ENCODE measurements around the gene SPAG17.

SPAG17 gene

GRCh38 chr1:118115567-118116295 is 69.3 kb downstream of the SPAG17 start:
- TF ChIP-seq LEF1 (IDR thresholded peaks at IDR 0.05; ENCODE audit: borderline replicate concordance) = no peak
- no peak for TF ChIP-seq TARDBP (IDR thresholded peaks at IDR 0.05)
- POLR2A ChIA-PET = no interaction called here
- no peak for DNase-seq (ENCODE audit: extremely low spot score)
- CTCF ChIA-PET = no interaction called here

- no peak for TF ChIP-seq PKNOX1 (IDR thresholded peaks at IDR 0.05)
- ChIA-PET POLR2A (no interaction called here), CTCF (no interaction called here)
- no peak for DNase-seq (ENCODE audit: extremely low spot score)
Observed at GRCh38 chr1:118113261-118113660, 71.8 kb downstream of the SPAG17 start.

GRCh38 chr1:118110580-118110979 is 74.4 kb downstream of the SPAG17 start:
- ChIA-PET CTCF (no interaction called here), POLR2A (no interaction called here)
- TF ChIP-seq SUZ12 (IDR thresholded peaks at IDR 0.05) (no peak), ZNF384 (IDR thresholded peaks at IDR 0.05) (no peak), CTBP1 (IDR thresholded peaks at IDR 0.05; ENCODE audit: borderline replicate concordance) (no peak), HDGF (IDR thresholded peaks at IDR 0.05; ENCODE audit: borderline replicate concordance) (no peak), ELF4 (IDR thresholded peaks at IDR 0.05) (no peak), L3MBTL2 (conservative IDR thresholded peaks at IDR 0.05) (no peak), BHLHE40 (IDR thresholded peaks at IDR 0.05; ENCODE audit: borderline replicate concordance) (no peak), ARNT (IDR thresholded peaks at IDR 0.05) (no peak), SP1 (IDR thresholded peaks at IDR 0.05) (no peak), NFRKB (IDR thresholded peaks at IDR 0.05) (no peak), LEF1 (IDR thresholded peaks at IDR 0.05; ENCODE audit: borderline replicate concordance) (no peak), PKNOX1 (IDR thresholded peaks at IDR 0.05) (no peak), FOXM1 (IDR thresholded peaks at IDR 0.05; ENCODE audit: borderline replicate concordance) (no peak), TARDBP (IDR thresholded peaks at IDR 0.05) (no peak), FOXA1 (IDR thresholded peaks at IDR 0.05) (no peak), FOXK2 (IDR thresholded peaks at IDR 0.05) (no peak)

GRCh38 chr1:118104951-118105350 is 80.1 kb downstream of the SPAG17 start:
- TF ChIP-seq SUZ12 (IDR thresholded peaks at IDR 0.05) = no peak
- no peak for TF ChIP-seq HDGF (IDR thresholded peaks at IDR 0.05; ENCODE audit: borderline replicate concordance)
- no peak for TF ChIP-seq ARNT (IDR thresholded peaks at IDR 0.05)
- TF ChIP-seq L3MBTL2 (conservative IDR thresholded peaks at IDR 0.05) = no peak
- POLR2A ChIA-PET = no interaction called here
- DNase-seq (ENCODE audit: extremely low spot score) = no peak

More at GRCh38 chr1:118110580-118110979, 74.4 kb downstream of the SPAG17 start:
- no peak for DNase-seq (ENCODE audit: extremely low spot score)

GRCh38 chr1:118102445-118102844 is 82.6 kb downstream of the SPAG17 start:
- CTCF ChIA-PET = no interaction called here

More at GRCh38 chr1:118104951-118105350, 80.1 kb downstream of the SPAG17 start:
- CTCF ChIA-PET = no interaction called here

GRCh38 chr1:118101999-118102398 is 83.0 kb downstream of the SPAG17 start:
- TF ChIP-seq FOXA1 (IDR thresholded peaks at IDR 0.05) = no peak
- TF ChIP-seq LEF1 (IDR thresholded peaks at IDR 0.05; ENCODE audit: borderline replicate concordance) = no peak
- TF ChIP-seq TARDBP (IDR thresholded peaks at IDR 0.05) = no peak
- no peak for TF ChIP-seq ZNF384 (IDR thresholded peaks at IDR 0.05)
- no peak for TF ChIP-seq BHLHE40 (IDR thresholded peaks at IDR 0.05; ENCODE audit: borderline replicate concordance)
- no peak for TF ChIP-seq SP1 (IDR thresholded peaks at IDR 0.05)
- no peak for TF ChIP-seq SUZ12 (IDR thresholded peaks at IDR 0.05)
- no peak for TF ChIP-seq ELF4 (IDR thresholded peaks at IDR 0.05)
- TF ChIP-seq FOXK2 (IDR thresholded peaks at IDR 0.05) = no peak
- TF ChIP-seq HDGF (IDR thresholded peaks at IDR 0.05; ENCODE audit: borderline replicate concordance) = no peak
- no peak for TF ChIP-seq FOXM1 (IDR thresholded peaks at IDR 0.05; ENCODE audit: borderline replicate concordance)
- ChIA-PET CTCF (interaction anchor here (0.6 kb wide), 1 partner anchor 558 kb away, joined by 3 read pairs; no protein-coding TSS in a partner anchor), POLR2A (no interaction called here)
- DNase-seq (ENCODE audit: extremely low spot score) = no peak

More at GRCh38 chr1:118102445-118102844, 82.6 kb downstream of the SPAG17 start:
- no peak for TF ChIP-seq ZNF384 (IDR thresholded peaks at IDR 0.05)
- TF ChIP-seq SUZ12 (IDR thresholded peaks at IDR 0.05) = no peak
- no peak for TF ChIP-seq FOXK2 (IDR thresholded peaks at IDR 0.05)
- TF ChIP-seq L3MBTL2 (conservative IDR thresholded peaks at IDR 0.05) = no peak
- TF ChIP-seq FOXA1 (IDR thresholded peaks at IDR 0.05) = no peak
- no peak for TF ChIP-seq NFRKB (IDR thresholded peaks at IDR 0.05)
- no peak for TF ChIP-seq TARDBP (IDR thresholded peaks at IDR 0.05)
- TF ChIP-seq CTBP1 (IDR thresholded peaks at IDR 0.05; ENCODE audit: borderline replicate concordance) = no peak
- TF ChIP-seq BHLHE40 (IDR thresholded peaks at IDR 0.05; ENCODE audit: borderline replicate concordance) = no peak
- TF ChIP-seq HDGF (IDR thresholded peaks at IDR 0.05; ENCODE audit: borderline replicate concordance) = no peak
- TF ChIP-seq ARNT (IDR thresholded peaks at IDR 0.05) = no peak
- TF ChIP-seq PKNOX1 (IDR thresholded peaks at IDR 0.05) = no peak
- TF ChIP-seq SP1 (IDR thresholded peaks at IDR 0.05) = no peak
- no peak for TF ChIP-seq FOXM1 (IDR thresholded peaks at IDR 0.05; ENCODE audit: borderline replicate concordance)
- no peak for TF ChIP-seq ELF4 (IDR thresholded peaks at IDR 0.05)
- TF ChIP-seq LEF1 (IDR thresholded peaks at IDR 0.05; ENCODE audit: borderline replicate concordance) = no peak
- POLR2A ChIA-PET = no interaction called here
- no peak for DNase-seq (ENCODE audit: extremely low spot score)

GRCh38 chr1:118101515-118101844 is 83.5 kb downstream of the SPAG17 start:
- ChIA-PET POLR2A (no interaction called here), CTCF (interaction anchor here (0.6 kb wide), 1 partner anchor 559 kb away, joined by 3 read pairs; no protein-coding TSS in a partner anchor)
- DNase-seq (ENCODE audit: extremely low spot score) = no peak
- no peak for TF ChIP-seq ZNF384 (IDR thresholded peaks at IDR 0.05)
- TF ChIP-seq FOXA1 (IDR thresholded peaks at IDR 0.05) = no peak
- no peak for TF ChIP-seq ARNT (IDR thresholded peaks at IDR 0.05)
- no peak for TF ChIP-seq SP1 (IDR thresholded peaks at IDR 0.05)
- TF ChIP-seq FOXM1 (IDR thresholded peaks at IDR 0.05; ENCODE audit: borderline replicate concordance) = no peak
- TF ChIP-seq SUZ12 (IDR thresholded peaks at IDR 0.05) = no peak
- no peak for TF ChIP-seq CTBP1 (IDR thresholded peaks at IDR 0.05; ENCODE audit: borderline replicate concordance)
- no peak for TF ChIP-seq BHLHE40 (IDR thresholded peaks at IDR 0.05; ENCODE audit: borderline replicate concordance)
- TF ChIP-seq FOXK2 (IDR thresholded peaks at IDR 0.05) = no peak
- TF ChIP-seq LEF1 (IDR thresholded peaks at IDR 0.05; ENCODE audit: borderline replicate concordance) = no peak
- TF ChIP-seq TARDBP (IDR thresholded peaks at IDR 0.05) = no peak
- TF ChIP-seq L3MBTL2 (conservative IDR thresholded peaks at IDR 0.05) = no peak
- no peak for TF ChIP-seq PKNOX1 (IDR thresholded peaks at IDR 0.05)
- no peak for TF ChIP-seq HDGF (IDR thresholded peaks at IDR 0.05; ENCODE audit: borderline replicate concordance)
